SH-SY5Y (cell line): Measurements from ENCODE around the gene IKZF1.

Experiments
- GATA2 ChIP-seq: IDR thresholded peaks from 2 replicates; pipeline ENCODE4 v1.6.1; 2011; ENCODE audit warnings: mild to moderate bottlenecking, low read depth, low read length
- GATA3 ChIP-seq: IDR thresholded peaks from 2 replicates; pipeline ENCODE4 v1.6.1; 2011; ENCODE audit warnings: low read depth, mild to moderate bottlenecking, low read length, moderate library complexity

DNA sequence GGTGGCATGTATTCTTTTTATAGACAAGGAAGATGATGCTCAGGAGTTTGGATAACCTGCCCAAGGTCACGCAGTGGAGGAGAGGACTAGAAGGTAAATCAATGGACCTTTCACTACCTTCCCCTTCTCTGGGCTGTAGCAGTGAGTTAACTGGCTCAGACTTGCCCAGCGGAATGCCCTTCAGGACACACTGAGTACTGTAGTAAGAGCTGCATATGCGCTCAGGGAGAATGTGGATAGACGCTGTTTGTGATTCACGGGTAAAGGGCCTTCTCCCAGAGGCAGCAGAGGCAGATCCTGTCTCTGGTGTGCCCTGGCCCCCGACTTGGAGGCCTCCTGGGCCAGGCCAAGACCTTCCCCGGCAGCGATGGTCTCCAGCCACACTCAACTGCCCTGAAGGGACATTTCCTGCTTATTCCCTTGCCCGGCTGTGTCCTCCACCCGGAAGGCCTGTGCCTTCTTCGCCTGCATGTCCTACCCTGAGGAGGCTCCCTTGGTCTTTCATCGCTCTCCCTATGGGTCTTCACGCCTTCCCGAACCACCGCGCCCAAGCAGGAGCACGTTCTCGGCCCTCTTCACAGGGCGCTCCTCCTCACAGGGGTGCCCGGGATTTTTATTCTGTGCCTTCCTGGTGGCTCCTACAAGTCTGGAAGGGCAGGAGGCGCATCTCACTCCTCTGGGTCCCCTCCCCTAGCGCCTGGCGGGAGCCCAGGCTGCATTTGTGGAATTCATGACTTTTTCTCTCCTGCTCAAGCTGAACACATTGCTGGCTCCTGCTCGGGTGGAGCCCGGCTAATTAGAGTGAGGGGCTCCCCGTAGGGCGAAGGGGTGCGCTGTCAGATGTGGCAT is 1.8 kb upstream of the IKZF1 start:
- no peak for TF ChIP-seq GATA2
- TF ChIP-seq GATA3 = no peak
